ENCODE results near the gene EFR3B.
"Not testable (repeated sequence)": the region's sequence is repeated elsewhere in the genome, so short reads cannot be mapped to it uniquely, and the experiment has no call there.

Gene EFR3B

GRCh38 chr2:25112113-25112512, 70.2 kb downstream of the EFR3B start:
- no peak for DNase-seq

DNA sequence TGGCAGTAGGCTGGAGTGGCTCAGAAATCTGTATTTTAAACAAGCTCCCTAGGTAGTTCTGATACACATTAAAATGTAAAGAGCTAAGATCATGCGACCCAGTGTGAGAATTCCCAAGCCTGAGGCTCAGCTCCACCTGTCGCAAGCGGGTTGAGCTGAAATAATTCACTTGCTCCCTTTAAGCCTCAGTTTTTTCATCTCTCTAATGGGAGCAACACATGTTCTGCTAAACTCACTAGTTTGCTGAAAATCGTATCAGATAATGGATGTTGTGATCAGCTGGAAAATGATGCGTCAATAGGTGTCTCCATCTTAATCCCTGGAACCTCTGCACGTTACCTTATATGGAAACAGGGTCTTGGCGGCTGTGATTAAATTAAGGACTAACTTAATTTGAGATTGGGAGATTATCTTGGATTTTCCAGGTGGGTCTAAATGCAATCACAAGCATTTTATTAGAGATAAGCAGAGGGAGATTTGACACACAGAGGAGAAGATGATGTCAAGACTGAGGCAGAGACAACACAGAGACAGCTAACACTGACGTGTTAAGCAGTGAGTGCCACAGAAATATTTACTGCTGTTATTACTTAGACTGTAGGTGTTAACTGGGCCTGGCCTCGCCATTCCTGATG, 73.5 kb downstream of the EFR3B start:
- DNase-seq: no peak

- no peak for DNase-seq
Measured at GRCh38 chr2:25115902-25116301, 74.0 kb downstream of the EFR3B start.

DNA sequence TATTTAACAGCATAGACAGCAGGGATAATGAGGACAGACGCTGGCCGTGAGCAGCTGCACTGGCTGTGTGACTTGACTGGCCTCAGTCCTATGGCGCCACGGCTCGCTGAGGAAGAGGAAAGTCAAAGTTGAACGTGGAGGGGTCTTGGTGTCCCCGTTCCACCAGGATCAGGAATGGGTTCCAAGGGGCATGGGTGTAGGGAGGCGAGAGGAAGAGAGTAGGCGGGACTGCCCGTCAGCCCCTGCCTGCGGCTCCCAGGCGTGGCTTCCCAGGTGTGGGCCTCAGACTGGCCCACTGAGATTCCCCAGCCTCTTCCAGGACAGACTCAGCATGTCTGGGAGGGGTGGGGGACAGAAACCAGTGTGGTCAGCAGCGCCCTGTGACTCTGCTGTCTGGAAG, 75.1 kb downstream of the EFR3B start:
- DNase-seq: no peak

GRCh38 chr2:25119263-25119662, 77.4 kb downstream of the EFR3B start:
- no peak for DNase-seq

DNA sequence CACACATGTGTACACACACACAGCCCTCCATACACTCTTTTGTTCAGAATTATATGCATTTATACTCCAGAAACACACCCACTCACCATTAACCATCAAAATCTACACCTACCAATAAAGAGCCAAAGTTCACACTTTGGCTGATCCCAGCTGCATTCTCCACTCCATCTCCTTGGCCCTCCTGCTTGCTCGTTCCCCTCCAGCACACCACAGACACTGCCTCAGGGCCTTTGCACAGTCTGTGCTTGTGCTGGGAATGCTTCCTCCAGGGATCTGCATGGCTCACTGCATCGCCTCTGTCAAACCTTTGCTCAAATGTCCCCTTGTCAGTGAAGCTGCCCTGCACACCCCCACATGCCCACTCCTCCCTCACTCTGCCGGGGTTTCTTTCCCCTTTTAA, 80.5 kb downstream of the EFR3B start:
- no peak for DNase-seq

DNA sequence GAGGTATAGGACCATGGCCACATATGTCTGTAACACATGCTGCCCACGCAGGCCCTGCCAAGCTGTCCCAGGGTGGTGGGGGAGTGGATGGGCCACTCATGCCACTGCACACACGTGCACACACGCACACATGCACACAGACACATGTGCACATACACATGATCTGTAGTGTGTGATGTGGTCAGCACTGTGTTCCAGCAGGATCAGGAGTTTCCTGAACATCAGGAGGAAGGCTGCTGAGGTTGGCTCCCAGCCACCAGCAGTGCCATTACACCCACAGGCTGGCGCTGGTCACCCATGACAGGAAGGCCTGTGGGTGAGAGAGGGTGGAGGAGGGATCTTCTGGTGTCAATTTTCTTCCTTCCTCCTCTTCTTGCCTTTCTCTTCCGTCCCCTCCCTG, 81.8 kb downstream of the EFR3B start:
- no peak for DNase-seq

- DNase-seq: no peak
Measured at GRCh38 chr2:25125189-25125588, 83.3 kb downstream of the EFR3B start.

- DNase-seq: no peak
Measured at GRCh38 chr2:25125976-25126375, 84.1 kb downstream of the EFR3B start.

DNA sequence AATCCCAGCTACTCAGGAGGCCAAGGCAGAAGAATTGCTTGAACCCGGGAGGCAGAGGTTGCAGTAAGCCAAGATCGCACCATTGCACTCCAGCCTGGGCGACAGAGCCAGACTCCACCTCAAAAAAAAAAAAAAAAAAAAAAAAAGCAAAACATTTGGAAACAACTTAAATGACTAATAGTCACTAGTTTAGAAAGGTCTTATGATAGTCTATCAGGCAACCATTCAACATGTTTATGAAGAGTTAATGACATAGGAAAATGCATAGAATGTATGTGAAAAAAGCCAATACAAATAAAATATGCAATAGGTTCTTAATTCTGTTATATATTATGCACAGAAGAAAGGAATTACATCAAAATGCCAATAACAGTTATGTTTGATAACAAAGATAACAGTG, 85.2 kb downstream of the EFR3B start:
- DNase-seq: not testable (repeated sequence)

DNA sequence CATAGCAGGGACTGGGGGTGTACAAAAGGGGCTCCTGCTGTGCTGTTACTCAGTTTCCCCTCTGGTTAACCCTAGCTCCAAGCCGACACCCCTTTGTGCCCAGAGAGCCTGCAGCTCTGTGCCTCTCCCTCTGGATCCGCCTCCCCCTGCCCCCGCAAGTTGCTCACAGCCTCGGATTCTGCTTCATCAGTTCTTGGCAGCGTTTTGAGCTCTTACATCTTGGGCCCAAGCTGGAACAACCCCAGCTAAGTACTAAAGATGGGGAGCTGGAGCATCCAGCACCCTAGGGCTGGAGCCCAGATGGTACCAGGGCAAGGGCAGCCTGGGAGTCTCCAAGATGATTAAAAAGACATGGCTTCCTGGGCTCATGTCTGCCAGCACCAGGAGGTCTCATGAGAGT, 85.8 kb downstream of the EFR3B start:
- DNase-seq: no peak

GRCh38 chr2:25129901-25130520, 88.1 kb downstream of the EFR3B start:
- no peak for DNase-seq

DNA sequence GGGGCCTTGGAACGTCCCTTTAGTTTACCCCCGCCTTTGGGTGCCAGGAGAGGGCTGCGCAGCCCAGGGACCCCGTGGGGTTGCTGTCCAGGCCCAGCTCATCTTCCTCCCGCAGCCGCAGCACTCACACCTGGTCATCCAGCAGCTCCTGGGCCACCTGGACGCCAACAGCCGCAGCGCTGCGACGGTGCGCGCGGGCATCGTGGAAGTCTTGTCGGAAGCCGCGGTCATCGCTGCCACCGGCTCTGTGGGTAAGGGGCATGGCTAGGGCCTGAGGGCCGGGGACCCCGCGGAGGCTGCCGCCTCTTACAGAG, 89.3 kb downstream of the EFR3B start:
- DNase-seq: no peak

DNA sequence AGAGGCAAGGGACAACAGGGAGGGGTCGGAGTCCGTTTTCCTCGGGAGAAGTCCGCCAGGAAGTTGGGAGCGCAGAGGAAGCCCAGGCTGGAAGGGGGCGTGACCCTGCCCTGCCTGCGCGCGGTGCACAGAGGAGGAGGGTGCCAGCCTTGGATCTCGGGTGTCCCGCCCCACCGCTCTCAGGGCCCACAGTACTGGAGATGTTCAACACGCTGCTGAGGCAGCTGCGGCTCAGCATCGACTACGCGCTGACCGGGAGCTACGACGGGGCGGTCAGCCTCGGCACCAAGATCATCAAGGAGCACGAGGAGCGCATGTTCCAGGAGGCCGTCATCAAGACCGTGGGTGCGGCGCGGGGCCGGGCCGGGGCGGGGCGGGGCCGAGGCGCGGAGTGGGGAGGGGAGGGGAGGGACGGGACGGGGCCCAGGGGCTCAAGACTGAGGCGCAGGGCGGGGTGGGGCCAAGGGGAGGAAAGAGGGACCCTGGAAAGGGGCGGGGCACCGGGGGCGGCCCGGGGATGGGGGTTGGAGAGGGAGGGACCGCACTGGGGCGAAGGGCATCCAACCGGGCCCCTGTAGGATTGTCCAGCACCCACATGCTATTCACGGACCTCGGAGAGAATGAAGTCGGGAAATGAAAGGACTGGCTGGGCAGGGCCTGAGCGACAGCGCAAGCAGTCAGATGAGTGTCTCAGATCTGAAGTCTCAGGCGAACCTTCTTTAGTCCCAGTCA, 89.9 kb downstream of the EFR3B start:
- no peak for DNase-seq

DNA sequence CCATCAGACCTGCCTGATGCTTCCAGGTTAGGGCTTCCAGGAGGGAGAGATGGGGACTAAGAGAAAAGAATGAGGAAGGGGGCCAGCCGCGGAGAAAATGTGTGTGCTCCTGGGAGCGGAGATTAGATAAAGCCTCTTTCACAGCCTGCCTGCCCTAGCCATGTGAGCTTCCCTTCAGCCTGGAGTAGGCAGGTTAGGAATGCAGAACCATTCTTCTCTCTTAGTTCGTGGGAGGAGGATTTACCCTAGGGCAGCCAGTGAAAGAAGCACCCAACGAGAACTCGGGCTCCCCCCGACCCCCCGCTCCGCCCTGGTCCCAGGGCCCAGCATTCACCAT, 90.4 kb downstream of the EFR3B start:
- DNase-seq: no peak

- no peak for DNase-seq
Measured at GRCh38 chr2:25132693-25133092, 90.8 kb downstream of the EFR3B start.

GRCh38 chr2:25140535-25140934, 98.7 kb downstream of the EFR3B start:
- DNase-seq: not testable (repeated sequence)

GRCh38 chr2:25141120-25141519, 99.2 kb downstream of the EFR3B start:
- no peak for DNase-seq

GRCh38 chr2:25145803-25146202, 103.9 kb downstream of the EFR3B start:
- DNase-seq: no peak

GRCh38 chr2:25146896-25147295, 105.0 kb downstream of the EFR3B start:
- DNase-seq: no peak

DNA sequence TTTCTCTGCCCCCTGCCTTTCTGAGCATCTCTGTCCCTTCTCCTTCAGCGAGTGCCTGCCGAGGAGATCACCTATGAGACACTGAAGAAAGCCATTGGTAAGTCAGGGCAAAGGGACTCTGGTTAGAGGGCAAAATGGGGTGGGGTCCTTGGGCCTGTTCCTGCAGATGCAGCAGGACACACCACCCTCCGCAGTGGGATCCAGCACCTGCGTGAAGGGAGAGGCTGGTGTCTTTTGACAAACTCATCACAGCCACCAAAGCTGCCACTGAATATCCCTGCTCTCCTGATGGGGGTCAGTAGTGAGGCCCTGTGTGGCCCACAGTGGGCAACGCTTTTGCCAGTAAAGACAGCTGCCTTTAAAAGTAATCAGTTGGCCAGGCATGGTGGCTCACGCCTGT, 107.8 kb downstream of the EFR3B start:
- no peak for DNase-seq

DNA sequence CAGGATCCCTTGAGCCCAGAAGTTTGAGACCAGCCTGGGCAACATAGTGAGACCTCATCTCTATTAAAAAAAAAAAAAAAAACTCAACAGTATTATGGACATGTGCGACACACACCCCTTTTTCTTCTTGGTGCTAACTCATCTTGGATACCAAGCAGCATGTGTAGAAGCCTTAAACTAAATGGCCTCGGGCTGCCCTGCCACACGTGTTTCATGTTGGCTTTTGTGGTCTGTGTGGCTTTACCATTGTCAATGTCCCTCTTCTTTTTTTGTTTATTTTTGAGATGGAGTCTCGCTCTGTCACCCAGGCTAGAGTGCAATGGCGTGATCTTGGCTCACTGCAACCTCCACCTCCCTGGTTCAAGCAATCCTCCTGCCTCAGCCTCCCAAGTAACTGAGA, 109.1 kb downstream of the EFR3B start:
- not testable (repeated sequence) for DNase-seq

GRCh38 chr2:25151718-25152117, 109.8 kb downstream of the EFR3B start:
- no peak for DNase-seq

GRCh38 chr2:25155401-25155800, 113.5 kb downstream of the EFR3B start:
- no peak for DNase-seq

Measured in NCI-H2081 treated with DMSO at 0.1 percent for 48 hours (cell line).